PC-3 (cell line): ENCODE measurements around the gene MAML3. TPM values are rescaled to one million over a fixed set of nuclear protein-coding genes. Genes with fewer than 3 reads are reported as not detected.

ENCODE experiments used
- ATAC-seq: fragments of 200-7000 bp; cut with Tn5 transposase; 2 replicates; pipeline ENCODE4 v1.9.1; 2020; ENCODE audit warnings: mild to moderate bottlenecking, moderate library complexity
- BruUV-seq: library from RNA; stranded (reverse); fragments of 400-500 nt; replicated peaks from 2 replicates; lab custom pipeline; 2021; lab: Mats Ljungman, UMichigan
- CTCF ChIA-PET: fragments of 300-600 bp; sonication (Branson Sonifier 250); formaldehyde crosslinking; loops from one replicate; lab custom pipeline; 2022; ENCODE audit warnings: antibody characterized with exemption; lab: Charles Lee
- POLR2A ChIA-PET: fragments of 300-600 bp; sonication (Branson Sonifier 250); formaldehyde crosslinking; loops from one replicate; lab custom pipeline; 2022; ENCODE audit warnings: antibody characterized with exemption; ENCODE audit not compliant: unreplicated experiment; lab: Charles Lee
- DNase-seq: peaks from one replicate; pipeline ENCODE4 v3.0.0-alpha.2; 2015
- H2AFZ ChIP-seq: fragments of 300-600 bp; sonication (generic); 2 replicates; pipeline ENCODE4 v1.6.0; 2016; ENCODE audit warnings: antibody characterized with exemption, low read length
- H3F3A ChIP-seq: fragments of 300-600 bp; sonication (generic); one replicate; pipeline ENCODE4 v1.6.0; 2017; ENCODE audit warnings: antibody characterized with exemption, low read length, control low read depth, mild to moderate bottlenecking; ENCODE audit not compliant: unreplicated experiment
- H3K27ac ChIP-seq: fragments of 300-600 bp; sonication (generic); 2 replicates; pipeline ENCODE4 v1.5.1; 2016; ENCODE audit warnings: mild to moderate bottlenecking, low read length
- H3K27me3 ChIP-seq: fragments of 300-600 bp; sonication (generic); 2 replicates; pipeline ENCODE4 v1.6.1; 2016; ENCODE audit warnings: low read length, mixed read lengths
- H3K36me3 ChIP-seq: fragments of 300-600 bp; sonication (generic); 2 replicates; pipeline ENCODE4 v1.6.1; 2016; ENCODE audit warnings: low read depth, mixed run types, low read length, mixed read lengths
- H3K4me1 ChIP-seq: fragments of 300-600 bp; sonication (generic); 2 replicates; pipeline ENCODE4 v1.5.1; 2016; ENCODE audit warnings: low read length; ENCODE audit not compliant: insufficient read depth
- H3K4me2 ChIP-seq: fragments of 300-600 bp; sonication (generic); 2 replicates; pipeline ENCODE4 v1.6.0; 2016; ENCODE audit warnings: low read length
- H3K4me3 ChIP-seq: fragments of 300-600 bp; sonication (generic); 2 replicates; pipeline ENCODE4 v1.5.1; 2016; ENCODE audit warnings: mild to moderate bottlenecking, low read length, mixed read lengths
- H3K79me2 ChIP-seq: fragments of 300-600 bp; sonication (generic); 2 replicates; pipeline ENCODE4 v1.6.1; 2017; ENCODE audit warnings: low read length, mixed read lengths
- H3K9ac ChIP-seq: fragments of 300-600 bp; sonication (generic); 2 replicates; pipeline ENCODE4 v1.6.0; 2016; ENCODE audit warnings: mild to moderate bottlenecking, low read length
- H3K9me2 ChIP-seq: fragments of 300-600 bp; sonication (generic); replicated peaks from 2 replicates; pipeline ENCODE4 v1.6.1; 2016; ENCODE audit warnings: mixed run types, low read length, mixed read lengths
- H3K9me3 ChIP-seq: fragments of 300-600 bp; sonication (generic); 2 replicates; pipeline ENCODE4 v1.6.1; 2016; ENCODE audit warnings: low read length, mixed read lengths
- H4K20me1 ChIP-seq: fragments of 300-600 bp; sonication (generic); 2 replicates; pipeline ENCODE4 v1.6.1; 2016; ENCODE audit warnings: low read length, mixed read lengths
- EZH2 ChIP-seq: fragments of 300-600 bp; sonication (generic); IDR thresholded peaks from one replicate; pipeline ENCODE4 v1.6.1; 2017; ENCODE audit warnings: antibody characterized with exemption, mild to moderate bottlenecking, low read length; ENCODE audit not compliant: unreplicated experiment
- EZH2phosphoT487 ChIP-seq: fragments of 300-600 bp; sonication (generic); IDR thresholded peaks from 2 replicates; pipeline ENCODE4 v1.6.1; 2018; ENCODE audit warnings: mild to moderate bottlenecking, antibody characterized with exemption, low read length, borderline replicate concordance
- intact Hi-C: fragments of 100-400 bp; cut with micrococcal nuclease; formaldehyde crosslinking; loops from 2 replicates; pipeline ENCODE4 v1.9.0; 2023
- total RNA-seq: library from RNA; depleted of rRNA; stranded (reverse); fragments of >200 nt; gene quantifications from 2 replicates; pipeline ENCODE4 v1.2.3, GENCODE V29; 2014
- TF ChIP-seq, protein P1 (sequence below): fragments of 300-600 bp; sonication (generic); conservative IDR thresholded peaks from 2 replicates; pipeline ENCODE4 v1.5.1; 2017; ENCODE audit warnings: antibody characterized with exemption, low read depth, mild to moderate bottlenecking, low read length

The MAML3 gene
- total RNA-seq, 1 experiment from 2014 or later = 4.3 TPM

DNA sequence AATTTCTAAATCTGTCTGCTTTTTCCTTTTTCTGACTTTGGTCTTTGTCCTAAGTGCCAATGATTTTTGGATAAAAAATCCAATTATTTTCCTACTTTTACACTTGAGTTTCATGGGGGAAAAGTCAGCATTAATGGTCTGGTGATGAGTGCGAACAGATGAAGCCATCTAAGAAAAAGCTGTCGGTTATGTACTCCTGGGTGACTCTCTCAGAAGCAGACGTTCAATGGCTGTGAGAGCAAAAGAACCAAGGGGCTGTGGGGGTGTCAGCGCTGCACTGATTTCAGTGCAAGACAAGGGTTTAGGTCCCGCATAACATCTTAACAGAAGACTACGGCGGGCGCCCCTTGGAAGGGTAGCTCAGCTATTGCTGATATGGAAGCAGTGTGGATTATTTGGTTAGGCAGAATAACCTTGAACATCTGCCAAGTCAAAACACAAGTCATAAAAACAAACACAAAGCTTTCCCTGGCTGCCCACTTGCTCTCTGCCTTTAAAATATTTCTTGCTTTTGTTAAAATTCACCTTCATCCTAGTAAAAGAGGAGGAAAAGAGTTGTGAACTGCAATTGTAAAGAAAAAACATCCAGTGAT, 240.5 kb downstream of the MAML3 start:
- H3K4me1 ChIP-seq = peaks cover 20% of the 10 kb centered on the region
- no peaks in the 10 kb centered on the region for H3F3A ChIP-seq
- H2AFZ ChIP-seq = no peak overlapping the region
- H4K20me1 ChIP-seq = no peaks in the 10 kb centered on the region
- H3K9ac ChIP-seq = no peak overlapping the region
- intact Hi-C loops = no loop called here
- H3K4me2 ChIP-seq = peak overlapping the region; percentile 57
- TF ChIP-seq EZH2phosphoT487 = no peak
- TF ChIP-seq, protein P1, sequence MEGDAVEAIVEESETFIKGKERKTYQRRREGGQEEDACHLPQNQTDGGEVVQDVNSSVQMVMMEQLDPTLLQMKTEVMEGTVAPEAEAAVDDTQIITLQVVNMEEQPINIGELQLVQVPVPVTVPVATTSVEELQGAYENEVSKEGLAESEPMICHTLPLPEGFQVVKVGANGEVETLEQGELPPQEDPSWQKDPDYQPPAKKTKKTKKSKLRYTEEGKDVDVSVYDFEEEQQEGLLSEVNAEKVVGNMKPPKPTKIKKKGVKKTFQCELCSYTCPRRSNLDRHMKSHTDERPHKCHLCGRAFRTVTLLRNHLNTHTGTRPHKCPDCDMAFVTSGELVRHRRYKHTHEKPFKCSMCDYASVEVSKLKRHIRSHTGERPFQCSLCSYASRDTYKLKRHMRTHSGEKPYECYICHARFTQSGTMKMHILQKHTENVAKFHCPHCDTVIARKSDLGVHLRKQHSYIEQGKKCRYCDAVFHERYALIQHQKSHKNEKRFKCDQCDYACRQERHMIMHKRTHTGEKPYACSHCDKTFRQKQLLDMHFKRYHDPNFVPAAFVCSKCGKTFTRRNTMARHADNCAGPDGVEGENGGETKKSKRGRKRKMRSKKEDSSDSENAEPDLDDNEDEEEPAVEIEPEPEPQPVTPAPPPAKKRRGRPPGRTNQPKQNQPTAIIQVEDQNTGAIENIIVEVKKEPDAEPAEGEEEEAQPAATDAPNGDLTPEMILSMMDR = no peak
- ChIA-PET CTCF (interaction anchor here (0.5 kb wide), 1 partner anchor 48 kb away, joined by 8 read pairs; no protein-coding TSS in a partner anchor), POLR2A (no interaction called here)
- H3K4me3 ChIP-seq = no peak overlapping the region
- no peaks in the 10 kb centered on the region for H3K9me2 ChIP-seq
- no peaks in the 10 kb centered on the region for H3K36me3 ChIP-seq
- no peak overlapping the region for H3K27ac ChIP-seq
- no peak for DNase-seq
- BruUV-seq = no TSS peak
- peak; percentile 70 for ATAC-seq
- H3K79me2 ChIP-seq = no peaks in the 10 kb centered on the region
- no peaks in the 10 kb centered on the region for H3K27me3 ChIP-seq
- no peaks in the 10 kb centered on the region for H3K9me3 ChIP-seq

DNA sequence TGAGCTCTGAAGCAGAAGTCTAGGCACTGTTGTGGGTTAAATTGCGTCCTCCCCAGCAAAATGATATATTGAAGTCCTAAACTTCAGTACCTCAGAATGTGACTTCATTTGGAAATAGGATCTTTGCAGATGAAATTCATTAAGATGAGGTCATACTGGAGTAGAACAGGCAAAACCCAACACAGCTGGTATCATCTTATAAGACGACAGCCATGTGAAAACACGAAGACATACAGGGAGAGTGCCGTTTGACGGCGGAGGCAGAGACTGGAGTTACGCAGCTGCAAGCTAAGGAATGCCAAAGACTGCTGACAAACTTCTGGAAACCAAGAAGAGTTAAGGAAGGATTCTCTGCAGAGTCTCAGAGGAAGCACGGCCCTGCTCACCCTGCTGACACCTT, 241.5 kb downstream of the MAML3 start:
- intact Hi-C loops = no loop called here
- Histone ChIP-seq H3K4me2 (no peak overlapping the region), H3K27ac (no peak overlapping the region), H2AFZ (no peak overlapping the region), H3K36me3 (no peaks in the 10 kb centered on the region), H3F3A (no peaks in the 10 kb centered on the region), H3K9ac (no peak overlapping the region), H3K27me3 (no peaks in the 10 kb centered on the region), H4K20me1 (no peaks in the 10 kb centered on the region), H3K79me2 (no peaks in the 10 kb centered on the region), H3K9me2 (no peaks in the 10 kb centered on the region), H3K9me3 (no peaks in the 10 kb centered on the region), H3K4me3 (no peak overlapping the region), H3K4me1 (peaks cover 20% of the 10 kb centered on the region)
- DNase-seq = no peak
- no peak for ATAC-seq
- ChIA-PET CTCF (no interaction called here), POLR2A (no interaction called here)
- no TSS peak for BruUV-seq
- no peak for TF ChIP-seq EZH2phosphoT487
- TF ChIP-seq, protein P1 = no peak
- TF ChIP-seq EZH2 = no peak

DNA sequence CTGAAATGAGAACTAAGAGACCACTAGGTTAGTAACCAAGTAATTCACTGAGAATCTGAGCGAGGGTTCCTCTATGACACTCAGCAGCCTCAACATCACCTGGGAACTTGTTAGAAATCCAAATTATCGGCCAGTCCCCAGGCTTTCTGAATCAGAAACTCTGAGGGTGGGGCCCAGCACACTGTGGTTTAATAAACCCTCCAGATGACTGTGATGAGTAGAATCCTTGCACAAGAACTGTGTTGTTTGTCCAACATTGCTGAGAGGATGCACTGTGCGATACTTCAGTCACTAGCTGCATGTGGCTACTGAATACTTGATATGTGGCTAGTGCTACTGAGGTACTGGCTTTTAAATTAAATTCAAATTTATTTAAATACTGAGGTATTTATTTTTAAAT, 243.9 kb downstream of the MAML3 start:
- no peak for DNase-seq

More for the DNA sequence above, 243.9 kb downstream of the MAML3 start:
- BruUV-seq = no TSS peak
- no peak overlapping the region for H3K4me2 ChIP-seq
- H3K36me3 ChIP-seq = no peaks in the 10 kb centered on the region
- H3K4me1 ChIP-seq = peaks cover 20% of the 10 kb centered on the region
- POLR2A ChIA-PET = no interaction called here
- no peaks in the 10 kb centered on the region for H3K27me3 ChIP-seq
- H4K20me1 ChIP-seq = no peaks in the 10 kb centered on the region
- H3F3A ChIP-seq = no peaks in the 10 kb centered on the region
- no peaks in the 10 kb centered on the region for H3K9me3 ChIP-seq
- intact Hi-C loops = no loop called here
- ATAC-seq = no peak
- TF ChIP-seq, protein P1 = no peak
- TF ChIP-seq EZH2phosphoT487 (no peak), EZH2 (no peak)
- H3K9ac ChIP-seq = no peak overlapping the region
- H3K27ac ChIP-seq = no peak overlapping the region
- no peak overlapping the region for H3K4me3 ChIP-seq
- no peaks in the 10 kb centered on the region for H3K9me2 ChIP-seq
- no peaks in the 10 kb centered on the region for H3K79me2 ChIP-seq
- CTCF ChIA-PET = no interaction called here
- no peak overlapping the region for H2AFZ ChIP-seq
